Adrenal gland (tissue), 12 donors: ENCODE results near the gene PLA2G5. TPM values are rescaled to one million over a fixed set of nuclear protein-coding genes. Genes with fewer than 3 reads are reported as not detected.

ENCODE experiments used
- DNase-seq, 7 donors: peaks; one replicate each; pipeline ENCODE4 v3.0.0-alpha.2; 2019 to 2020
- H3K27ac ChIP-seq, 5 donors: fragments of 200-600 bp; sonication (generic) in 4 of 5; 1 replicate in 3 of 5; 2 replicates in 2 of 5; pipeline versions ENCODE4 v1.5.1 to v1.8.0; 2016 to 2020; ENCODE audit warnings: mild to moderate bottlenecking in 1 of 5
- H3K27me3 ChIP-seq: fragments of 200-600 bp; 2 replicates; pipeline ENCODE4 v1.8.0; 2021
- H3K36me3 ChIP-seq, 2 donors: fragments of 200-600 bp; replicated peaks in 1 of 2; 1 replicate in 1 of 2; 2 replicates in 1 of 2; pipeline versions ENCODE4 v1.5.1 to v1.8.0; 2018 to 2022
- H3K4me1 ChIP-seq, 2 donors: fragments of 200-600 bp; replicated peaks in 1 of 2; 1 replicate in 1 of 2; 2 replicates in 1 of 2; pipeline versions ENCODE4 v1.5.1 to v1.8.0; 2018 to 2021
- H3K4me3 ChIP-seq, 4 donors: fragments of 200-600 bp; sonication (generic) in 3 of 4; one replicate each; pipeline ENCODE4 v1.5.1; 2016 to 2018
- H3K9me3 ChIP-seq, 3 donors: fragments of 200-600 bp; sonication (generic) in 1 of 3; replicated peaks in 1 of 3; 1 replicate in 2 of 3; 2 replicates in 1 of 3; pipeline versions ENCODE4 v1.5.1 to v1.8.0; 2016 to 2021
- CTCF ChIP-seq, 6 experiments: fragments of 450-650 bp in 4 of 6; fragments of 200-600 bp in 2 of 6; sonication (generic) in 1 of 6; IDR thresholded peaks; 1 replicate in 5 of 6; 2 replicates in 1 of 6; pipeline versions ENCODE4 v1.5.1 to v1.8.0; 2016 to 2021; ENCODE audit warnings: antibody characterized with exemption in 6 of 6, mild to moderate bottlenecking in 2 of 6, moderate library complexity in 1 of 6
- POLR2A ChIP-seq, 2 donors: fragments of 450-650 bp; IDR thresholded peaks; one replicate each; pipeline ENCODE4 v1.6.1; 2017; ENCODE audit warnings: antibody characterized with exemption in 2 of 2, mild to moderate bottlenecking in 2 of 2, moderate library complexity in 1 of 2
- WGBS, 4 donors: extraction: QIAGEN DNeasy Blood & Tissue Kit in 2 of 4; methylation state at CpG; one replicate each; pipeline versions ENCODE4 v1.1.5 to v1.1.7; 2013 to 2017; 5-methylcytosine and 5-hydroxymethylcytosine counted together
- intact Hi-C, 2 donors: fragments of 100-400 bp; cut with DNase I; formaldehyde crosslinking; loops; one replicate each; pipeline versions ENCODE4 v1.14.1 to v1.15.0; 2022 to 2023
- polyA plus RNA-seq, 3 donors: library from polyadenylated mRNA; stranded (reverse); fragments of 200-250 nt in 2 of 3; fragments of 350-450 nt in 1 of 3; fragmentation: Illumina TruSeq in 1 of 3; extraction: RNeasy Lipid Tissue Mini Kit (QIAGEN cat#74804) in 1 of 3; gene quantifications; one replicate each; pipeline ENCODE4 v1.2.3, GENCODE V29; 2013 to 2014
- total RNA-seq, 9 donors: library from RNA; depleted of rRNA in 4 of 9; stranded (reverse); fragments of >200 nt in 4 of 9; fragments of 120-200 nt in 1 of 9; fragmentation: NEBNext Ultra II Directional in 1 of 9; extraction: Animal tissue kit (Norgen Biotek cat#: 25700) in 1 of 9; gene quantifications; one replicate each; pipeline versions ENCODE4 v1.1.0 to v1.2.4, GENCODE V29; 2013 to 2023
- donor health status: healthy with polysubstance abuse.
- donor health status: Bipolar disorder and iron deficiency.
- donor health status: DM: yes; HTN: yes; CAD: no.
- donor health status: DM: no; HTN: no; CAD: no.
- donor health status: DM: no; HTN: no; CAD: no.
- donor health status: DM: yes; HTN: yes; CAD: no.

Gene PLA2G5
- total and polyA plus RNA-seq, 12 donors = 0.53 to 14.1 (median 1.4) TPM

- H3K36me3 ChIP-seq = no peaks in the 10 kb centered on the region
- no peak overlapping the region for H3K4me3 ChIP-seq
- intact Hi-C loops = no loop called here
- no peak for TF ChIP-seq CTCF (IDR thresholded peaks at IDR 0.05)
- TF ChIP-seq POLR2A (IDR thresholded peaks at IDR 0.05) = no peak
- no peaks in the 10 kb centered on the region for H3K27me3 ChIP-seq
- no peak overlapping the region for H3K27ac ChIP-seq
- no peaks in the 10 kb centered on the region for H3K9me3 ChIP-seq
- WGBS, 4 donors = 63 to 76% (median 67%) methylated on average over 20 of the region's 20 CpGs
- peak in 1 of 7 donors; percentile 12 for DNase-seq
- H3K4me1 ChIP-seq = no peaks in the 10 kb centered on the region
Observed at GRCh38 chr1:20080441-20081352, 10.7 kb downstream of the PLA2G5 start.

GRCh38 chr1:20081353-20081810, 11.4 kb downstream of the PLA2G5 start:
- Histone ChIP-seq H3K4me3 (no peak overlapping the region), H3K4me1 (no peaks in the 10 kb centered on the region), H3K9me3 (no peaks in the 10 kb centered on the region), H3K36me3 (no peaks in the 10 kb centered on the region), H3K27ac (no peak overlapping the region), H3K27me3 (no peaks in the 10 kb centered on the region)
- intact Hi-C loops = no loop called here
- no peak for DNase-seq
- no peak for TF ChIP-seq POLR2A (IDR thresholded peaks at IDR 0.05)
- no peak for TF ChIP-seq CTCF (IDR thresholded peaks at IDR 0.05)
- 63 to 73% (median 70%) methylated on average over 6 to 8 of the region's 8 CpGs for WGBS, 4 donors

- no peaks in the 10 kb centered on the region for H3K4me1 ChIP-seq
- TF ChIP-seq POLR2A (IDR thresholded peaks at IDR 0.05) (no peak), CTCF (IDR thresholded peaks at IDR 0.05) (no peak)
- intact Hi-C loops = no loop called here
- H3K4me3 ChIP-seq = no peak overlapping the region
- DNase-seq = no peak
- no peaks in the 10 kb centered on the region for H3K27me3 ChIP-seq
- no peaks in the 10 kb centered on the region for H3K9me3 ChIP-seq
- no peaks in the 10 kb centered on the region for H3K36me3 ChIP-seq
- no peak overlapping the region for H3K27ac ChIP-seq
- 56 to 71% (median 63%) methylated on average over 2 of the region's 2 CpGs for WGBS, 4 donors
Observed at GRCh38 chr1:20082772-20083171, 12.8 kb downstream of the PLA2G5 start.

- no peaks in the 10 kb centered on the region for H3K27me3 ChIP-seq
- no peak for TF ChIP-seq CTCF (IDR thresholded peaks at IDR 0.05)
- no peak for TF ChIP-seq POLR2A (IDR thresholded peaks at IDR 0.05)
- no peaks in the 10 kb centered on the region for H3K9me3 ChIP-seq
- H3K4me1 ChIP-seq = no peaks in the 10 kb centered on the region
- no peak overlapping the region for H3K27ac ChIP-seq
- 88 to 94% (median 92%) methylated on average over 5 to 10 of the region's 10 CpGs for WGBS, 4 donors
- intact Hi-C loops = no loop called here
- DNase-seq = no peak
- no peaks in the 10 kb centered on the region for H3K36me3 ChIP-seq
- no peak overlapping the region for H3K4me3 ChIP-seq
Observed at GRCh38 chr1:20083178-20083944, 13.4 kb downstream of the PLA2G5 start.
